Neutrophil (primary cell): ENCODE data around the gene ZNF268.

Source experiments
- H3K27ac ChIP-seq: fragments of 200-600 bp; sonication (generic); 2 replicates; pipeline ENCODE4 v1.5.1; 2016; ENCODE audit warnings: mild to moderate bottlenecking, moderate library complexity
- H3K27me3 ChIP-seq: fragments of 200-600 bp; sonication (generic); 2 replicates; pipeline ENCODE4 v1.6.0; 2016; ENCODE audit warnings: mild to moderate bottlenecking
- H3K36me3 ChIP-seq: fragments of 200-600 bp; sonication (generic); 2 replicates; pipeline ENCODE4 v1.5.1; 2017
- H3K4me1 ChIP-seq, 2 experiments: fragments of 200-600 bp in 1 of 2; sonication (generic) in 1 of 2; 1 replicate in 1 of 2; 2 replicates in 1 of 2; pipeline versions ENCODE4 v1.5.1 to v1.6.1; 2013 to 2016; ENCODE audit warnings: low read depth in 1 of 2, low read length in 1 of 2, mild to moderate bottlenecking in 1 of 2, moderate library complexity in 1 of 2; ENCODE audit not compliant: control insufficient read depth in 1 of 2, insufficient read depth in 1 of 2
- H3K4me3 ChIP-seq, 2 experiments: fragments of 200-600 bp in 1 of 2; sonication (generic) in 1 of 2; 1 replicate in 1 of 2; 2 replicates in 1 of 2; pipeline ENCODE4 v1.5.1; 2013 to 2016; ENCODE audit warnings: low read depth in 1 of 2, low read length in 1 of 2, mild to moderate bottlenecking in 1 of 2, moderate library complexity in 1 of 2
- H3K9me3 ChIP-seq: fragments of 200-600 bp; sonication (generic); 2 replicates; pipeline ENCODE4 v1.5.1; 2016
- CTCF ChIP-seq: fragments of 200-600 bp; sonication (generic); IDR thresholded peaks from 2 replicates; pipeline ENCODE4 v1.5.1; 2016; ENCODE audit warnings: antibody characterized with exemption

The ZNF268 gene

GRCh38 chr12:133202493-133203343 lies 21.4 kb downstream of the ZNF268 start:
- H3K9me3 ChIP-seq = peaks cover 75% of the 10 kb centered on the region
- no peak for TF ChIP-seq CTCF
- H3K27me3 ChIP-seq = no peaks in the 10 kb centered on the region
- H3K4me1 ChIP-seq = no peaks in the 10 kb centered on the region
- H3K27ac ChIP-seq = no peak overlapping the region
- H3K36me3 ChIP-seq = peaks cover 8% of the 10 kb centered on the region
- H3K4me3 ChIP-seq = no peak overlapping the region

GRCh38 chr12:133203344-133204263 lies 22.3 kb downstream of the ZNF268 start:
- H3K27me3 ChIP-seq = no peaks in the 10 kb centered on the region
- H3K27ac ChIP-seq = no peak overlapping the region
- no peak overlapping the region for H3K4me3 ChIP-seq
- TF ChIP-seq CTCF = no peak
- peaks cover 8% of the 10 kb centered on the region for H3K36me3 ChIP-seq
- no peaks in the 10 kb centered on the region for H3K4me1 ChIP-seq
- peaks cover 84% of the 10 kb centered on the region for H3K9me3 ChIP-seq

GRCh38 chr12:133204264-133204603 lies 22.9 kb downstream of the ZNF268 start:
- Histone ChIP-seq H3K27me3 (no peaks in the 10 kb centered on the region), H3K36me3 (peaks cover 8% of the 10 kb centered on the region), H3K4me1 (no peaks in the 10 kb centered on the region), H3K27ac (no peak overlapping the region), H3K9me3 (peaks cover 86% of the 10 kb centered on the region), H3K4me3 (no peak overlapping the region)
- no peak for TF ChIP-seq CTCF

- Histone ChIP-seq H3K36me3 (peaks cover 8% of the 10 kb centered on the region), H3K4me3 (no peak overlapping the region), H3K9me3 (peaks cover 90% of the 10 kb centered on the region), H3K27ac (no peak overlapping the region), H3K4me1 (no peaks in the 10 kb centered on the region), H3K27me3 (no peaks in the 10 kb centered on the region)
- no peak for TF ChIP-seq CTCF
Observed at GRCh38 chr12:133206390-133206789, 25.1 kb downstream of the ZNF268 start.

- no peak for TF ChIP-seq CTCF
- Histone ChIP-seq H3K9me3 (peaks cover 12% of the 10 kb centered on the region), H3K4me3 (no peak overlapping the region)
Observed at GRCh38 chr12:133215724-133216123, 34.4 kb downstream of the ZNF268 start.

More at GRCh38 chr12:133215724-133216123, 34.4 kb downstream of the ZNF268 start:
- no peak overlapping the region for H3K27ac ChIP-seq
- no peaks in the 10 kb centered on the region for H3K36me3 ChIP-seq
- no peaks in the 10 kb centered on the region for H3K27me3 ChIP-seq
- H3K4me1 ChIP-seq = no peaks in the 10 kb centered on the region
